Lower leg skin (tissue), 3 donors: Measurements from ENCODE around the gene OS9.

Source experiments
- CTCF ChIP-seq, 3 donors: fragments of 450-650 bp; IDR thresholded peaks; one replicate each; pipeline ENCODE4 v1.5.1; 2016; ENCODE audit warnings: antibody characterized with exemption in 3 of 3, mild to moderate bottlenecking in 3 of 3, moderate library complexity in 2 of 3
- POLR2A ChIP-seq, 2 donors: fragments of 450-650 bp; IDR thresholded peaks; one replicate each; pipeline ENCODE4 v1.6.1; 2016 to 2017; ENCODE audit warnings: antibody characterized with exemption in 2 of 2, mild to moderate bottlenecking in 1 of 2, moderate library complexity in 1 of 2

DNA sequence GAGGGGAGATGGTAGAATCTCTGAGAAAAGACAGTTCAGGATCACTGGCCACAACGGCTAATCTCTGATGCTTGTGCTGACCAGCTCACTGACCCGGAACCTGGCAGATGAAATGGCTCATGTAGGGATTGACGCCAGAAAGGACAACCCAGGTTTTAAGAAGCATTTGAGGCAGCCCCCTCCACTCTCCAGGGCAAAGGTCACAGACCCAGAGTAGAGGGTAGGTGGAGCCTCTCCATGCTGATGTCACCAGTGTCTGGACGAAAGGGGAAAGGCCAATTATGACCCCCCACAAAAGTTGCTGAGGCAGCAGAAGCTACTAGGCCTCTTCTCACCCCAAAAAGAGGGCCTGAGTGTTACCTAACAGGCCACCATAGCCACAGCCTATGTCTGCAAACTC, 76.8 kb downstream of the OS9 start:
- no peak for TF ChIP-seq POLR2A (IDR thresholded peaks at IDR 0.05)
- no peak for TF ChIP-seq CTCF (IDR thresholded peaks at IDR 0.05)
